Tibial nerve (tissue), 4 donors: ENCODE data around the gene PREB. TPM values are rescaled to one million over a fixed set of nuclear protein-coding genes. Genes with fewer than 3 reads are reported as not detected.

ENCODE experiments used
- DNase-seq, 2 donors: peaks; one replicate each; pipeline ENCODE4 v3.0.0-alpha.2; 2019; ENCODE audit warnings: low spot score in 2 of 2
- H3K27ac ChIP-seq, 4 donors: fragments of 200-600 bp; sonication (generic) in 3 of 4; one replicate each; pipeline ENCODE4 v1.5.1; 2017 to 2019; ENCODE audit warnings: mild to moderate bottlenecking in 1 of 4
- H3K27me3 ChIP-seq, 2 donors: fragments of 200-600 bp; sonication (generic) in 1 of 2; one replicate each; pipeline versions ENCODE4 v1.5.1 to v1.6.0; 2017 to 2019
- H3K36me3 ChIP-seq, 3 donors: fragments of 200-600 bp; sonication (generic); one replicate each; pipeline ENCODE4 v1.5.1; 2018 to 2019
- H3K4me1 ChIP-seq, 4 donors: fragments of 200-600 bp; sonication (generic) in 3 of 4; one replicate each; pipeline ENCODE4 v1.5.1; 2017 to 2019
- H3K4me3 ChIP-seq, 4 donors: fragments of 200-600 bp; sonication (generic) in 3 of 4; one replicate each; pipeline ENCODE4 v1.5.1; 2017 to 2019; ENCODE audit warnings: mild to moderate bottlenecking in 1 of 4, moderate library complexity in 1 of 4
- H3K9me3 ChIP-seq, 4 donors: fragments of 200-600 bp; sonication (generic) in 3 of 4; one replicate each; pipeline ENCODE4 v1.5.1; 2017 to 2019
- CTCF ChIP-seq, 5 experiments: fragments of 200-600 bp in 3 of 5; fragments of 450-650 bp in 2 of 5; sonication (generic) in 3 of 5; IDR thresholded peaks; one replicate each; pipeline ENCODE4 v1.5.1; 2016 to 2019; ENCODE audit warnings: antibody characterized with exemption in 5 of 5, mild to moderate bottlenecking in 3 of 5, moderate library complexity in 2 of 5
- EP300 ChIP-seq, 2 donors: sonication (generic); formaldehyde crosslinking; IDR thresholded peaks; one replicate each; pipeline ENCODE4 v1.6.1; 2017; ENCODE audit warnings: antibody characterized with exemption in 2 of 2, mild to moderate bottlenecking in 1 of 2
- POLR2A ChIP-seq, 2 donors: fragments of 450-650 bp; IDR thresholded peaks; one replicate each; pipeline ENCODE4 v1.6.1; 2017; ENCODE audit warnings: antibody characterized with exemption in 2 of 2, mild to moderate bottlenecking in 2 of 2, moderate library complexity in 2 of 2
- WGBS, 2 donors: methylation state at CpG; one replicate each; pipeline ENCODE4 v1.1.5; 2018; 5-methylcytosine and 5-hydroxymethylcytosine counted together
- total RNA-seq, 4 donors: library from RNA; depleted of rRNA; stranded (reverse); fragments of >200 nt; gene quantifications; one replicate each; pipeline ENCODE4 v1.1.0, GENCODE V29; 2016

Gene PREB
- total RNA-seq, 4 donors from 2014 or later: 54.4 to 114 (median 80.1) TPM

GRCh38 chr2:27148801-27149439, 14.5 kb upstream of the PREB start, which contains the start of gene TCF23:
TCF23 (plus strand) TSS chr2:27149004; CDS start chr2:27149134, 130 bp downstream.
- TF ChIP-seq CTCF (IDR thresholded peaks at IDR 0.05) (no peak), EP300 (IDR thresholded peaks at IDR 0.05) (no peak), POLR2A (IDR thresholded peaks at IDR 0.05) (no peak)
- 54 to 67% methylated on average over 11 to 12 of the region's 12 CpGs for WGBS, 2 donors
- Histone ChIP-seq H3K36me3 (no peaks in the 10 kb centered on the region), H3K27me3 (no peaks in the 10 kb centered on the region), H3K27ac (no peak within 1 kb of the TSS), H3K4me3 (no peak within 1 kb of the TSS), H3K9me3 (no peaks in the 10 kb centered on the region), H3K4me1 (no peaks in the 10 kb centered on the region)
- no peak for DNase-seq

- Histone ChIP-seq H3K4me3 (no peak overlapping the region), H3K9me3 (no peaks in the 10 kb centered on the region), H3K27me3 (no peaks in the 10 kb centered on the region), H3K4me1 (no peaks in the 10 kb centered on the region), H3K36me3 (no peaks in the 10 kb centered on the region), H3K27ac (no peak overlapping the region)
- WGBS, 2 donors: 92 to 94% methylated on average over 8 of the region's 8 CpGs
- TF ChIP-seq CTCF (IDR thresholded peaks at IDR 0.05) (no peak), POLR2A (IDR thresholded peaks at IDR 0.05) (no peak), EP300 (IDR thresholded peaks at IDR 0.05) (no peak)
- no peak for DNase-seq
These were observed 13.5 kb upstream of the PREB start for GRCh38 chr2:27147935-27148334.

- no peak overlapping the region for H3K4me3 ChIP-seq
- TF ChIP-seq CTCF (IDR thresholded peaks at IDR 0.05) (no peak), POLR2A (IDR thresholded peaks at IDR 0.05) (no peak), EP300 (IDR thresholded peaks at IDR 0.05) (no peak)
- H3K9me3 ChIP-seq: no peaks in the 10 kb centered on the region
- no peaks in the 10 kb centered on the region for H3K36me3 ChIP-seq
- 72 to 81% methylated on average over 2 of the region's 2 CpGs for WGBS, 2 donors
- no peak for DNase-seq
- H3K27me3 ChIP-seq: no peaks in the 10 kb centered on the region
- no peaks in the 10 kb centered on the region for H3K4me1 ChIP-seq
- no peak overlapping the region for H3K27ac ChIP-seq
These were observed 11.2 kb upstream of the PREB start for GRCh38 chr2:27145682-27146081.

GRCh38 chr2:27143285-27143684, 8.8 kb upstream of the PREB start:
- Histone ChIP-seq H3K4me1 (no peaks in the 10 kb centered on the region), H3K9me3 (no peaks in the 10 kb centered on the region), H3K4me3 (no peak overlapping the region), H3K27me3 (no peaks in the 10 kb centered on the region), H3K36me3 (no peaks in the 10 kb centered on the region), H3K27ac (no peak overlapping the region)
- TF ChIP-seq EP300 (IDR thresholded peaks at IDR 0.05) (no peak), CTCF (IDR thresholded peaks at IDR 0.05) (no peak), POLR2A (IDR thresholded peaks at IDR 0.05) (no peak)
- 100% methylated on average over 1 of the region's 1 CpG for WGBS, 2 donors
- DNase-seq: no peak

GRCh38 chr2:27139310-27139709, 4.9 kb upstream of the PREB start, which contains the start of gene PRR30:
PRR30 (minus strand) TSS chr2:27139410; CDS start chr2:27138329, 1,081 bp downstream.
- Histone ChIP-seq H3K27me3 (no peaks in the 10 kb centered on the region), H3K4me3 (no peak within 1 kb of the TSS), H3K4me1 (no peaks in the 10 kb centered on the region), H3K27ac (no peak within 1 kb of the TSS), H3K9me3 (no peaks in the 10 kb centered on the region), H3K36me3 (no peaks in the 10 kb centered on the region)
- TF ChIP-seq CTCF (IDR thresholded peaks at IDR 0.05) (no peak), POLR2A (IDR thresholded peaks at IDR 0.05) (no peak), EP300 (IDR thresholded peaks at IDR 0.05) (no peak)
- DNase-seq: no peak
- 78 to 81% methylated on average over 4 of the region's 4 CpGs for WGBS, 2 donors
